Testis (tissue), 2 donors: ENCODE results near the gene SOX6.

Experiments used
- POLR2A ChIP-seq: fragments of 450-650 bp; IDR thresholded peaks from one replicate; pipeline ENCODE4 v1.6.1; 2017; ENCODE audit warnings: antibody characterized with exemption, mild to moderate bottlenecking, moderate library complexity
- TF ChIP-seq, protein P1 (sequence below), 3 experiments: fragments of 450-650 bp in 2 of 3; fragments of 200-600 bp in 1 of 3; sonication (generic) in 1 of 3; IDR thresholded peaks; one replicate each; pipeline ENCODE4 v1.5.1; 2016 to 2019; ENCODE audit warnings: antibody characterized with exemption in 3 of 3, mild to moderate bottlenecking in 2 of 3, moderate library complexity in 1 of 3

DNA sequence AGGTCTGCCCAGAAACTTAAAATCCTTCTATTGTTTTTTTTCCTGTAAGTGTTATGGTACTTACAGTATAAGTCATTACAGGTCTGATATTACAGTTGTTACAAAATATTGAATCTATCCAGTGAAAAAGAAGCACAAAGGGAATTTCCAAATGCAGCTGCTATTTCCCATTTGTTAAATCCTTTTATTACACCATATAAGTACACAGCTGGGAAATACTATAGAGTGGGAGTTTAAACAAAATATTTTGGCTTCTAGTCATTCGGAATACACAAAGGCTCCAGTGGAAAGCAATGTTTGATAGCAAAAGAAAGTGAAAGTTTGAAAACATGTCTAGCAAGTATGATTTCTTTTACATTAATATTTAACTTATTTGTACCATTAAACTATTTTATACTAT is 18.0 kb downstream of the SOX6 start:
- TF ChIP-seq, protein P1, sequence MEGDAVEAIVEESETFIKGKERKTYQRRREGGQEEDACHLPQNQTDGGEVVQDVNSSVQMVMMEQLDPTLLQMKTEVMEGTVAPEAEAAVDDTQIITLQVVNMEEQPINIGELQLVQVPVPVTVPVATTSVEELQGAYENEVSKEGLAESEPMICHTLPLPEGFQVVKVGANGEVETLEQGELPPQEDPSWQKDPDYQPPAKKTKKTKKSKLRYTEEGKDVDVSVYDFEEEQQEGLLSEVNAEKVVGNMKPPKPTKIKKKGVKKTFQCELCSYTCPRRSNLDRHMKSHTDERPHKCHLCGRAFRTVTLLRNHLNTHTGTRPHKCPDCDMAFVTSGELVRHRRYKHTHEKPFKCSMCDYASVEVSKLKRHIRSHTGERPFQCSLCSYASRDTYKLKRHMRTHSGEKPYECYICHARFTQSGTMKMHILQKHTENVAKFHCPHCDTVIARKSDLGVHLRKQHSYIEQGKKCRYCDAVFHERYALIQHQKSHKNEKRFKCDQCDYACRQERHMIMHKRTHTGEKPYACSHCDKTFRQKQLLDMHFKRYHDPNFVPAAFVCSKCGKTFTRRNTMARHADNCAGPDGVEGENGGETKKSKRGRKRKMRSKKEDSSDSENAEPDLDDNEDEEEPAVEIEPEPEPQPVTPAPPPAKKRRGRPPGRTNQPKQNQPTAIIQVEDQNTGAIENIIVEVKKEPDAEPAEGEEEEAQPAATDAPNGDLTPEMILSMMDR (IDR thresholded peaks at IDR 0.05): no peak
- no peak for TF ChIP-seq POLR2A
